DMS 273 treated with DMSO at 0.1 percent for 48 hours (cell line): ENCODE data around the gene ADAMTS16.

Experiments
- DNase-seq: peaks from one replicate; lab custom pipeline; 2025; lab: John Stamatoyannopoulos, UW

The ADAMTS16 gene

DNA sequence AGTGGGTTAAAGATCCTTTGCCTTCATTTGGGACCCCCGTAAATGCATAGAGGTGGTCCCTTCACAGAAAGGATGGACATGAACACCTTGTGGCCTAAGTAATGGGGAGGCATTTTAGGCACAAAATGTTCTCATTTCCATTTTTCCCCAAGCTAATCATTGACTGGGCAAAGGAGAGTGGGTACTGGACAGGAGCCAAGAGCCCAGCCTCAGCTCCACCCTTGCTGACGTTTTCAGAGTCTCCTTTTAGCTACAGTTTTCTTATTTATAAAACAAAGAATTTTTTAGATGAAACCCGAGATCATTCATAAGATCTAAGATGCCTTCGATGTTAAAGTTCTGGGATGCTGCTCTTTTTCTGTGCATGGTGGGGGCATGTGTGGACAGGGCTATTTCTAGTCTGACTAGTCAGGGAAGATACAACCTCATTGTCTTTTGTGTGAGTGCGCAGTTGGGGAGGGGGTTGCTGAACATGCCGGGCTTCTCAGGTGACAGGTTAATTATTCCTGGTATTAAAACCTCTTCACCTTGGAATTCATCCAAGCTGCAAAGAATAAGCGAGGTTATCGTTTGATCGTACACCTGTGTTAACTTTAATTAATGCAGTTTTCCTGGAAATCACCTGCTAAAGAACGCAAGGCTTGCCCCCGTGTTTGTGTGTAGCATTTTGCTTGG lies 48.4 kb downstream of the ADAMTS16 start:
- no peak for DNase-seq

DNA sequence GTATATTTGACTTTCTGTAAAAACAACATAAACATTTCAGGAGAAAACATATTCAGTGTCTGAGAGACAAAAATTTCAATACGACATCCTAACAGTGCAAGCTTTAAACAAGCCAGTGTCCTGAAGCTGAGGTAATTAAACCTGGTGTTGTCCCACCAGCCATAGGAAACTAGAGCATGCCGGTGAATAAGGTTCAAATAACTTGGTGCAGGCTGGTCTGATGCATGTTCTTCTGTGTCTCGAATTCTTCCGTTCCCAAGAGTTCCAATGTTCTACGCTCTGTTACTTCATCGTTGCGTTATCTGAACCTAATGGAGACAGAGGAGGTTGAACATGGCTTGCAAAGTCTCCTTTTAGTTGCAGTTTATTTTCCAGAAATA lies 48.9 kb downstream of the ADAMTS16 start:
- DNase-seq, result no peak

DNA sequence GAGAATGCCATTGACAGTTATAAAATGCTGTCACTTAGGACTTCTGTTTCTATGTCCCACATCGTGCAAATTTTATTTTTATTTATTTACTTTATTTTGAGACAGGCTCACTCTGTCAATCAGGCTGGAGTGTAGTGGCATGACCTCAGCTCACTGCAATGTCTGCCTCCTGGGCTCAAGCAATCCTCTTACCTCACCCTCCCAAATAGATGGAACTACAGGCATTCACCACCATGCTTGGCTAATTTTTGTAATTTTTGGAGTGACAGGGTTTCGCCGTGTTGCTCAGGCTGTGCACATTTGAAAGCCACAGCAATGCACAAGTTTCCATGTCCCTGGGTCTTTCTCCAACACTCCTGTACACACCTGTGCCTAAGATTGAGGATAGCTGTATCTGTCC lies 51.8 kb downstream of the ADAMTS16 start:
- no peak for DNase-seq

DNA sequence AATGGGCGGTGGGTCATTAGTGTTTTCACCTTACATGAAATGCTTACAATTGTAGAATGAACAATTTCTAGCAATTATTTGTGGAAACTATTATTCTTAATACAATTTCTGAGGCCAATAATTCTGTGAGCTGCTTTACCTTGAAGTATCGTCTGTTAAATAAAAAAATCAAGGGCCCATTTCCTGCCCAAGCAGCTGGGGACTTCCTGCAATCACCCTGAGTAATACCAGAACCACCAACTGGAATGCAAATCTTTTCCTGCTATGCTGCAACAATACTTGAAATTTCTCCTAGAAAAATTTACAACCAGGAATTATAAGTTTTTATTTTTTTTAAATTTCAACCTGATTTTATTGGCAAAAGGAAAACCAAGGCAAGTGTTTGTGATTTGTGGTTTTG lies 52.6 kb downstream of the ADAMTS16 start:
- DNase-seq, result no peak

DNA sequence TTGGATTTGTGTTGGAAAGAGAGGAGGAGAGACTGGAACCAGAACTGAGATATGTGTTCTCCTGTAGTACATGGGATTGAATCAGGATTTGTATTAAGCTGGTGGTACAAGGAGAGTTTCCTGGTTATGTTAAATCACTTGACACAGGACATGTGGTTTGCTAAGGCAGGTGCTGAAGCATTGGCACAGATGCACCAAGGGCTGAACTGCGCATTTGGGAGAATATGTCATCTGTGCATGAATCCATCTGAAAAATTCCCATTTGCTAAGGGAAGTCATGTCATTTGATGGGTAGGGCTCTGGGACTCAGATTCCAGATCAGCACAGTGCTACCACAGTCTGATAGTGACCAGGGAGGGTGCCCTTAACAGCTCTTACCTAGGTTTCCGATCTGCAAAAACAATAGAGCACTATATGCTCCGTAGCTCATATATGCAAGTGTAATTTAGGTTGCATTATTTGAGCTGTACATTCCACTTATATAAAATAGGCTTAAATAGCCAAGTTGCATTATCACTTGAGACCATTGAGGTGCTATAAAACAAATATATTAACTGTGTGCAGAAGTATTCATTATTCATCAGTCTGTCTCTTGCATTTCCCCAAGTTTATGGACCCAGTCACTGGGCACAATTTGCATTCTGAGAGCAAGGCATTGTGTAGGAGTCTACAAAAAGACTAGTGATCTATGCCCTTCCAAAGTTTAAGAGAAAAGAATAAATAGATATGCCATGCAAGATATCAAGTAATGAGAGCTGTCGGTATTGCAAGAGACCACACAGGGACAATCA lies 55.2 kb downstream of the ADAMTS16 start:
- no peak for DNase-seq

DNA sequence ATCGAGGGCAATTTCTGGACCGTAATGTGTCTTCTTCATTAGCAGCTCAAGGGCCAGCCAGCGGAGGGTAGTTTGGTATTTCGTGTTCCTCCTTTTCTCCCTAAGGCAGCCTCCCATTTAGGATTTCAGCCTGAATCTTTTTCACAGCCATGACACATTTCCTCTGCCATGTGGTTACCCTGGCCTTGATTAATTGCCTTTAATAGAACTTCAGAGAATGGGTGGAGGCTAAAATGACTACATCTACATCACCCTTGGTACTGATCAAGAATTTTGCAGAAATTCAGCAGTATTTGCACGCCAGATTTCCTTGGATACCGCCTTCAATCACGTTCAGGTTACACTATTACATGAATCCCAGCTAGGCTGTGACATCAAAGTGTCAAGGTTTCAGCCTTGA lies 58.0 kb downstream of the ADAMTS16 start:
- DNase-seq, result no peak

DNA sequence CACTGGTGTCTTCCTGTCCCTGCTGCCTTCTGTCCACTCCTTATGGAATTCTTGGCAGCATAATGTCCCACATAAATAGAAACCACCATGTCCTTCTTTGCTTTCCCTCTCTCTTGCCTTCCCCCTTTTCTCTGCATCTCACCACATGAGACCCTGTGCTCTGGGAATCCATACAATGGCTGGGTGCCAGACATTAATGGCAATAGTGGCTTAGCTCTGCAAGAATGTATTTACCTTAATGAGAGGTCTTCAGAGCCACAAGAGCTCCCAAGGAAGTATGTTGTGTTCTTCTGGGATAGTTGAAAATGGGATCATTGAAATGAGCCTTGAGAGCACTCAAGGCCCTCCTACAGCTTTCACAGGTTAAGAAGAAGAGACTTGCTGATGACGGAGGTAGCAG lies 58.7 kb downstream of the ADAMTS16 start:
- DNase-seq, result no peak

DNA sequence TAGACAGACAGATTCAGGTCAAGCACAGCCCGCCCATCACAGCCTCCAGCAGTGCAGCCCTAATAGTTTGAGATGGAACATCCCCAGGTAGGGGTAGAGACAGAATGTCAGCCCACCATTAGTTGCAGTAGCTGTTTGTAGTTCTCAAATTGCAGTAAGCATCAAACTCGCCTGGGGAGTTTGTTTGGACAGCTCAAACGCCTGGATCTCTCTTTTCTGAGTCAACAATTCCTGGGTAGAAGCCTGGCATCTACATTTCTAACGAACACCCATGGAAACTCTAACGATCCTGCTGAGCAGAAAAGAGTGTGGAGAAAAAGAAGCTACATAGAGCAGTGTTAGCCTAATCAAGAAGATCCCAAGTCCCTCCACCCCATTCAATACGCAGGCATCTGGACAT lies 59.4 kb downstream of the ADAMTS16 start:
- DNase-seq, result no peak

DNA sequence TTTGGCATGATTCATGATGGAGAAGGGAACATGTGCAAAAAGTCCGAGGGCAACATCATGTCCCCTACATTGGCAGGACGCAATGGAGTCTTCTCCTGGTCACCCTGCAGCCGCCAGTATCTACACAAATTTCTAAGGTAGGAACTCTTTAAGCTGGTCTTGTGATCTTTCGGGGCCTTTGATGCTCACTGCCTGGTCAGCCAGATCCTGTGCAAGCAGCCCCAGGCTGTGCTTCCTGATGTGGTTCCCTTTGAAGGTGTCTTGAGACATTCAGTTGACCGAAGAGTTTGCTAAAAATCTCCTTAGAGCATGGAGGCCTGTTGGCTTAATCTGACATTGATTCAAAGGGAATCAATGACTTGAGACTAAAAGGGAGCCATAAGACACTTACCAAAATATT lies 60.0 kb downstream of the ADAMTS16 start:
- DNase-seq, result no peak

DNA sequence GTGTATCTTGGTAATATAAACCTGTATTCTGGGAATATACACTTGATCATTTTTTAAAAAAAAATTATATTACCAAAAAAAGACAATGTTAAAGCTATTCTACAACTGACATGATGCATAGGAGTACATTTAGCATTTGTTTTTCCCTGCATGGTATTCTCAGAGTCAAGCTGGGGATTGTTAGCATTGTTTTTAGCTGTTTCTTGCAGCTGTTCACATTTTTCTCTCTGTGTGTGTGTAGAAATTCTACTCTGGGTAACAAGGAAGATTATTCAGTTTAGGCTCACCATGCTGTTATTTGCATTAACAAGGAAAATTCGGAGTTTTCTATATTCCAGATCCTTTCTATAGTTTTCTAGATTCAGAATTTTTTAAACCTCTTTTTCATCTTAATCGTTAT lies 62.2 kb downstream of the ADAMTS16 start:
- no peak for DNase-seq

DNA sequence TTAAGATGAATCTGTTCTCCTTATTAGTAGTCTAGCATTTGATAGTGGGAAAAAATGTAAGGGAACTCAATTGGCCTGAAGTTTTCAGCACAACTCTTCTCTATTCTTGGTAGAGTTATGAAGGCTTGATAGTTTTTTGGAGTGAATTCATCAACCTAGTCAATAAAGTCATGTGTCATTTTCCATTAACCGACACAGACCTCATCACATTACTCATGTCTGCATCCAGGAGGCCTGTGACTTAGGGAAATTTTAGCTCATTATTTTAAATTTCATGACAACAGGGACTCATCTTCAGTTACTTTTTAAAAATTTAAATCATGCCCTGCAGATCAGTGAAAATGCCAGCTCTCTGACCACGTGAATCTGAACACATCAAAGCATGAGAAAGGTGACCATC lies 63.3 kb downstream of the ADAMTS16 start:
- no peak for DNase-seq

DNA sequence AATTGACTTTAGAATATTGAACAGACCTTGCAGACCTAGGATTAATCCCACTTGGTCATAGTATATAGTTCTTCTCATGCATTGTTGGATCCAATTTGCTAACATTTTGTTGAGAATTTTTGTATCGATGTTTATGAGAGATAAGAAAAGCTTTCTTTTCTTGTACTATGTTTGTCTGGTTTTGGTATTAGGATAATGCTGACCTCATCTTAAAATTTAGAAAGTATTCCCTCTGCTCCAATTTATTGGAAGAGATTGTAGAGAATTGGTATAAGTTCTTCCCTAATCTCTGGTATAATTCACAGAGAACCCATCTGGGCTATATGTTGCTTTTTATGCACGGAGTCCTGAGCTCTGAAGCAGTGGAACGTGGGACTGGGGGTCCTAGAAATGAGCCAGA lies 67.7 kb downstream of the ADAMTS16 start:
- no peak for DNase-seq

DNA sequence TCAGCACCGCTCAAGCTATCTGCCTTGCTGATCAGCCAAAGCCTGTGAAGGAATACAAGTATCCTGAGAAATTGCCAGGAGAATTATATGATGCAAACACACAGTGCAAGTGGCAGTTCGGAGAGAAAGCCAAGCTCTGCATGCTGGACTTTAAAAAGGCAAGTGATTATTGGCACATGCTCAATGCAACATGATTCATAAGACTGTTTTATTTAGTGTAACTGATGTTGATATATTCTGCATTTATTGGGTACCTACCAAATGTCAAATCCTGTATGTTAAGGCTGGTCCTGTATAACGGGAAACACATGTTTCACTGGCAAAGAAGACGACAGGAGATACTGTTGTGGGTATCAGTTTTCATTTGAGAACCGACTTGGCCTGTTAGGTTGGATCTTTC lies 69.0 kb downstream of the ADAMTS16 start:
- DNase-seq, result no peak

DNA sequence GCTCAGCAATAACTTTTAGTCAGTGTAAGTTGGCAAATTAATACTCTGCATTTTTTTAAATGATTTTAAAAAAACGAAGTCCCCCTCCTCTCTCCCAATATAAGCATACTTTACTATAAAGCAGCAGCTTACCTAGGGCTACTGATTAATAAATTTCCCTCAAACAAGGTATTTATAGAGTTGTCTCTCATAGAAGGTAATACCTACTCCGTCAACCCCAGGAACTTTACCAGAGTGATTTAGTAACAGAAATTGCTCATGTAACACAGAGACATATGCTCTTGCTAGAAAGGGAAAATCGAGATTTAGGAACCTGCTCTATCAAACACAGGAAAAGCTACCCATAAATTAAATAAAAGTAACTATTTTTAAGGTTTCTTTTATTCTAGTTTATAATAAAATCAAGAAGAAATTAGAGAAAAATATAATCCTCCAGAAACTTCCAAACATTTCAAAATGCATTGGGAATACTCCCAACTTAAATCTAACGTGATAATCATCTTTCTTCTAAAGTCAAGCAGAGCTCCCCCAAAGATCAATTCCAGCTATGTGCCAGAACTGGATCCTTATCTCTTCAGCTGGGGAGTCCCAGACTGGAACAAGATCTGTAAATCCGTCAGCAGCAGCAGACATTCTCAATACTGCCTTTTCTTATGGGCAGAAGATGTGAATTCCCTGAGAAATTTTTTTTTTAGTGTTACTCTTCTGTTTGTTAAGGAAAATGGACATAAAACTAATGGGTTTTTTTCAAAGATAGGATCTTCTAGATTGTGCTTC lies 69.6 kb downstream of the ADAMTS16 start:
- DNase-seq, result no peak

DNA sequence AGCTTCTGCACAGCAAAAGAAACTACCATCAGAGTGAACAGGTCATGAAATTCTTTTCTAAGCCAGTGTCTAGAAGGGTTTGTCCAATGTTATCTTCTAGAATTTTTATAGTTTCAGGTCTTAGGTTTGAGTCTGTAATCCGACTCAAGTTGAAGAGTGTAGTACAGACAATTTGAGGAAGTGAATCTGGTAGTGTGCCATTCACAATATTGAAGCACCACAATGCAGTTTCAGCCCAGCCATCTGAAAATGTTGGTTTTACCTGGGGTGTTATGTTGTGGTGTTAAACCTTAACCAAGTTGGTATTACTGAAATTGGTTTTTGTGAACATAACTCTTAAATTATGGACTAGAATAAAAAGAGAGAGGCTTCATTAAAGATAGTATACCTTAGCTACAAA lies 77.2 kb downstream of the ADAMTS16 start:
- no peak for DNase-seq

DNA sequence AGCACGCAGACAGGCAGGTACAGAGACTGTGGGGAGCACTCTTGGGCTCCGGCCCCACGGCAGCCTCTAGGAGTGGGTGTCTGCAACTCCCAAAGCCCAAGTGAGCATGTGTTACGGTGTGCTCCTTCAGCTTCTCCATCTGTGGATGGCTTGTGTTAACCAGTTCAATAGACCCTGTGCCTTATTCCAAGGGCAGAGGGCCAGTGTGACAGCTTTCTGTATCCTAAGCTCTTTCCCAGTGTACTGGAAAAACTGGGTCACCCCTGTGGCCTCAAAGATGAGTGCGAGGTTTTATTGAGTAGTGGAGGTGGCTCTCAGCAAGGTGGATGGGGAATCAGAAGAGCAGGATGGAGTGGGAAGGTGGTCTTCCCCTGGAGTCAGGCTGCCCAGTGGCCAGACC lies 78.3 kb downstream of the ADAMTS16 start:
- DNase-seq, result no peak

DNA sequence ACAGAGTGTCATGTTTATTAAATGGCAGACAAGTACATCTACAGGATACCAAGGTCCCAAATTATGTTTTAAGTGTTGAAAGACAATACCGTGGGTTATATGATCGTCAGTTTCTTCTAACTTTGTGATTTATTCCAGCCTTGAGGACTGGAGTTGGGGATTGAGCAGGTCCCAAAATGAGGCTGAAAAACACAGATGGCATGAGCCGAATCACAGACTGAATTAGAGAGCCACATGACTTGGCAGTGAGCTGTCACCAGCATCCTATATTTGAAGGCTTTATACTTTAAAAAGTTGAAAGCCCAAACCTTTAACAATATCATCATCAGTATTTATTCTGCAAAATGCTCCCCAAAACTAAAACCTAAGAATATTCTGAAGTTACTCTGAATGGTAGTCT lies 79.4 kb downstream of the ADAMTS16 start:
- DNase-seq, result no peak

DNA sequence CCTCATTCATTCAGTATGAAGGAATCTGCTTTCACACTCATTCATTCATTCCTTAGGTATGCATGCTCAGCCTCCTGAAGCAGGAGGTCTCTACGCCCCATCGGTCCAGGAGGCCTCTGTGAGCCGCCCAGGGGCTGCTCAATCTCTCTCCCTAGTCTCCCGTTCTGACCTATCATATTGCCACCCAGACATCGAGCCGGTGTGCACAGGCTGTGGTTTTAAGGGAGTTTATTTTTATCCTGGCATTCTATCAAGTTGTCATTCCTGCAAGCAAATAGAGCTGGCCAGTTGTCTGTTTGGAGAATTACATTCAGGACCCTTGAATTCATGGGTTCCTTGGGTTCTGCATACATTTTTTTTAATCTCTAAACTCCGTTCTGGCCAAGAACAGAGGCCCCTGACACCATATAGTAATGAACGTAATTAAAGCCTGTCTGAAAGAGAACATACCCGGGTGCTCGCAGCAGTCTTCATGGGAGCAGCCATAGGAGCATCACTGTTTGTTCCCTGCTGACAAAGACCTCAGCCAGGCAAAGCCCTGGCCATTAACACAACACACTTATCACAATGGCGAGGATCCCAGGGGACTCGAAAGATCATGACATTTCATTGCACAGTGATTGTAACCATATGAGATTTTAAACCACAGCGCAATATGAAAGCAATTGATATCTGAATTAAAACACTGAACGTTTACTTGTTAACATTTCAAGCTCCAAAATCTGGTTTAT lies 80.9 kb downstream of the ADAMTS16 start:
- DNase-seq, result no peak

DNA sequence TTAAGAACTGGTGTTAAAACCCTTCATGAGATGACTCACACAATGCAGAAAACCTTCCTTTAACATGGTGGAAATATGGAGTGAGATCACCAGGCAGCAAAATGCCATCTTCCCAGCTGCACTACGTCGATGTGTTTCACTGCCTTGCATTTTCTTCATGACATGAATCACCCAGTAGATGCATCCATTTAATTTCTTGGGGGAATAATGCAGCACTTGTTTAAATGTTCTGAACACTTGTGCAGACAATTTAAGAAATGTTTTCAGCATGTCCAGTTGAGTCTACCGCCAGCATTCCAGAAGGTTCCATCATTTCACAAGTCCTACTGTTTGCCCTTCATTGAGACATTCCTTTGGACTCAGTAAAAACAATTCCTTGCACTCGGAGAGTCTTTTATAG lies 81.6 kb downstream of the ADAMTS16 start:
- DNase-seq, result no peak

DNA sequence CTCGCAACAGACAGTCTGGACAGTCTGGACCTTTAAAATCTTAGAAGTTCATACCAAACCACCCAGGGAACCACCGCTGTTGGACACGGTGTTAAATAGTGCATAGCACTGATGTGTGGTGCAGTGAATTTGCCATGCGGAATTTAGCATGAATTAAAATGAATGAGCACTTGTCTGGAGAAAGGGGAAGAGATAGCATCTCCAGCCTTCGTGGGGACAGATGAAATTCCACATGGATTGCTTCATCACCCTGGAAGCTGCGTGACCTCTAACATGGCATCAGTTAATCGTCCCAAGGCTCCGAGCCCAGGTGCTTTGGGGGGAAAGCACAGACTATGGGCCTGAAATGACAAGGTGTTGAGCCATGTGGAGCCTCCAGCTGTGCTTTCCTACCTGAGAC lies 91.4 kb downstream of the ADAMTS16 start:
- DNase-seq, result no peak

DNA sequence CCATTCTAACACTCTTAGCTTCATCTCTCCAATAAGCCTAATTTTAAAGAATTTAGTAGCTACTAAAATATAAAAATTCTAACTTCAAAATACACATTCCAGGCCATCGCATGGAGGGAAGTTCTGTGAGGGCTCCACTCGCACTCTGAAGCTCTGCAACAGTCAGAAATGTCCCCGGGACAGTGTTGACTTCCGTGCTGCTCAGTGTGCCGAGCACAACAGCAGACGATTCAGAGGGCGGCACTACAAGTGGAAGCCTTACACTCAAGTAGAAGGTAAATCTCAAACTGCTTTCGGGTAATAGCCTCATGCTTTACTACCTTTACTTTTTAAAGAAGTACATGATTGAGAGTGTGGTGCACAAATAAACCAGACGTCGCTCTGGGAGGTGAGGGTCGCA lies 94.8 kb downstream of the ADAMTS16 start:
- DNase-seq, result no peak

DNA sequence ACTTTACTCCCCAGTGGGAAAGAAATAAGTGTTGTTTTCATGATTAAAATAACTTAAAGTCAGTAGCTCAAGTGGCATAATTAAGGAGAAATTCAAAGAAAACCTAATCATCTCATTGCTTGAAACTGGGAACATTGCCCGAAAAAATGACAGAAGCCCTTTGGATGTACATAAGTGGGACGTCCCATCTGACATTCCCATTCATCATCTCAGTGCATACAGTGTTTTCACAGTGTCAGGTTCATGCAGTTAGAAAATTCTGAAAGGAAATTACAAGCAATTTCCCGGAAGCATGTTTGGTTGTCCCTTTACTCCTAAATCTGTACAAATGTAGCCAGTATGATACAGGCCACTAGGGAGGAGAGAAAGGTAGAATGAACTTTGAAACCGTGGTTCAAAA lies 95.6 kb downstream of the ADAMTS16 start:
- no peak for DNase-seq

DNA sequence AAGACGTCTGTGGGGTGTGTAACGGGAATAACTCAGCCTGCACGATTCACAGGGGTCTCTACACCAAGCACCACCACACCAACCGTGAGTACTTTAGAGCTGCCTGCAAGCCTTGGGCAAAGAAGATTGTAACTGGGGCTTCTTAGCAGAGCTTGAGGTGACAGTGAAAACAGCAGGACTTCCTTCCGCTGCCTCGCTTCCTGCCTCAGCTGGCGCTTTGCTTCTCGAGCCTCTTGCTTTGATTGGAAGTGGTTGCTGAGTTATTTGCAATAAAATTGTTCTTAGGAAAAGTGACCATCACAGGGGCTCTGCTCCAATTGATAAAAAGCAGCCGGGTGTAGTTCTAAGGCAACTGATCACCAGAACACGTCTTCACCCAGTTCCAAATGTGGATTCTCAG lies 99.1 kb downstream of the ADAMTS16 start:
- DNase-seq, result no peak
